HepG2 (cell line): ENCODE data around the gene PLXND1. TPM values are rescaled to one million over a fixed set of nuclear protein-coding genes. Genes with fewer than 3 reads are reported as not detected.
A peak's percentile ranks its signal among the peaks of the same experiment; 100 is the strongest.

Experiments used
- ARID4A ChIP-seq: sonication (generic); formaldehyde crosslinking; IDR thresholded peaks from 2 replicates; pipeline ENCODE4 v1.5.0; 2020; ENCODE audit warnings: mild to moderate bottlenecking, missing genetic modification reagents, borderline replicate concordance
- ARID5B ChIP-seq: IDR thresholded peaks from 2 replicates; pipeline ENCODE4 v1.4.0; 2020; ENCODE audit warnings: mild to moderate bottlenecking, missing genetic modification reagents
- CEBPG ChIP-seq: IDR thresholded peaks from 2 replicates; pipeline ENCODE4 v1.6.1; 2016
- CSRNP1 ChIP-seq: sonication (generic); formaldehyde crosslinking; IDR thresholded peaks from 2 replicates; pipeline ENCODE4 v1.8.1; 2023; ENCODE audit warnings: mild to moderate bottlenecking, missing genetic modification reagents
- ESRRA ChIP-seq: sonication (generic); formaldehyde crosslinking; IDR thresholded peaks from 2 replicates; pipeline ENCODE4 v1.5.1; 2020; ENCODE audit warnings: mild to moderate bottlenecking, low read depth, missing genetic modification reagents
- FOXO1 ChIP-seq: sonication (generic); formaldehyde crosslinking; IDR thresholded peaks from 2 replicates; pipeline ENCODE4 v1.4.0; 2020; ENCODE audit warnings: missing genetic modification reagents
- HMG20A ChIP-seq: IDR thresholded peaks from 2 replicates; pipeline ENCODE4 v1.6.1; 2016; ENCODE audit warnings: borderline replicate concordance
- IRF2 ChIP-seq: IDR thresholded peaks from 2 replicates; pipeline ENCODE4 v1.6.1; 2018; ENCODE audit warnings: missing genetic modification reagents, missing compliant biosample characterization
- MIXL1 ChIP-seq: IDR thresholded peaks from 2 replicates; pipeline ENCODE4 v1.6.1; 2016
- NFYC ChIP-seq: IDR thresholded peaks from 2 replicates; pipeline ENCODE4 v1.6.1; 2016; ENCODE audit warnings: missing genetic modification reagents, missing compliant biosample characterization
- PAWR ChIP-seq: sonication (generic); formaldehyde crosslinking; IDR thresholded peaks from 2 replicates; pipeline ENCODE4 v1.4.0; 2020; ENCODE audit warnings: missing genetic modification reagents, mild to moderate bottlenecking, borderline replicate concordance
- PAXIP1 ChIP-seq: sonication (generic); formaldehyde crosslinking; conservative IDR thresholded peaks from 2 replicates; pipeline ENCODE4 v1.4.0; 2020; ENCODE audit warnings: mild to moderate bottlenecking, missing genetic modification reagents, moderate library complexity
- POLR2AphosphoS2 ChIP-seq: IDR thresholded peaks from 2 replicates; pipeline ENCODE4 v1.6.1; 2011; ENCODE audit warnings: low read depth, low read length, improper control_type of control experiment
- POLR2G ChIP-seq: fragments of 200-400 bp; formaldehyde crosslinking; IDR thresholded peaks from 2 replicates; pipeline ENCODE4 v1.6.1; 2018; ENCODE audit warnings: mild to moderate bottlenecking, low read depth, low read length, moderate library complexity
- ZBTB1 ChIP-seq: sonication (generic); formaldehyde crosslinking; IDR thresholded peaks from 2 replicates; pipeline ENCODE4 v1.4.0; 2020; ENCODE audit warnings: missing genetic modification reagents, borderline replicate concordance
- ZFP1 ChIP-seq: IDR thresholded peaks from 2 replicates; pipeline ENCODE4 v1.6.1; 2016
- ZMAT3 ChIP-seq: sonication (generic); formaldehyde crosslinking; conservative IDR thresholded peaks from 2 replicates; pipeline ENCODE4 v1.7.0; 2021; ENCODE audit warnings: missing genetic modification reagents
- ZNF816 ChIP-seq: sonication (generic); formaldehyde crosslinking; IDR thresholded peaks from 2 replicates; pipeline ENCODE4 v1.8.0; 2022; ENCODE audit warnings: missing genetic modification reagents, mild to moderate bottlenecking, borderline replicate concordance
- polyA plus RNA-seq, 8 experiments: library from polyadenylated mRNA; depleted of rRNA in 3 of 8; stranded (reverse) in 7 of 8; unstranded in 1 of 8; fragments of >200 nt; fragmentation: Illumina TruSeq in 4 of 8; extraction: Trizol in 4 of 8; gene quantifications; 2 replicates each; pipeline versions ENCODE4 v1.2.1 to v1.2.3, GENCODE V29; 2011 to 2016; ENCODE audit warnings: low read depth in 4 of 8, missing spikeins in 1 of 8, mixed read lengths in 1 of 8; ENCODE audit not compliant: insufficient read depth in 1 of 8
- total RNA-seq, 5 experiments: library from RNA; depleted of rRNA; stranded (reverse); fragments of >200 nt; fragmentation: Illumina TruSeq; extraction: Trizol; gene quantifications; 2 replicates each; pipeline ENCODE4 v1.2.3, GENCODE V29; 2016; ENCODE audit warnings: low read depth in 1 of 5

PLXND1 gene
- total and polyA plus RNA-seq, 2 of the 13 experiments (the other 11 are each of a cell fraction or from before 2014, with no cell fraction given): 15.9 to 42.0 TPM

- peak; percentile 65 for TF ChIP-seq ARID5B (CRISPR knock-in tag)
- TF ChIP-seq ZMAT3 (CRISPR knock-in tag): no peak
- TF ChIP-seq MIXL1 (CRISPR knock-in tag): 0 out of 2 replicates have a peak, but pooled peaks have one; percentile 3
- peak; percentile 44; the same call in 1 of the 2 replicates for TF ChIP-seq HMG20A (CRISPR knock-in tag)
- TF ChIP-seq PAWR: no peak
- 0 out of 2 replicates have a peak, but pooled peaks have one; percentile 37 for TF ChIP-seq ESRRA (CRISPR knock-in tag)
- TF ChIP-seq ZBTB1 (CRISPR knock-in tag): no peak
- TF ChIP-seq CEBPG (CRISPR knock-in tag): peak; percentile 96
- no peak for TF ChIP-seq ARID4A
- TF ChIP-seq ZFP1: 0 out of 2 replicates have a peak, but pooled peaks have one; percentile 22
- TF ChIP-seq POLR2G: no peak
- no peak for TF ChIP-seq POLR2AphosphoS2
- peak; percentile 44; the same call in 1 of the 2 replicates for TF ChIP-seq CSRNP1 (CRISPR knock-in tag)
- TF ChIP-seq PAXIP1 (CRISPR knock-in tag): 0 out of 2 replicates have a peak, but pooled peaks have one; percentile 35
- TF ChIP-seq FOXO1 (CRISPR knock-in tag): no peak
- no peak; the same call in 1 of the 2 replicates for TF ChIP-seq NFYC (CRISPR knock-in tag)
- 0 out of 2 replicates have a peak, but pooled peaks have one; percentile 14 for TF ChIP-seq IRF2 (CRISPR knock-in tag)
- TF ChIP-seq ZNF816: no peak
These were observed 21.7 kb upstream of the PLXND1 start (continued) for GRCh38 chr3:129628169-129628522.
